T47D (cell line): ENCODE data around the gene EEF2.
"Not testable (repeated sequence)": the region's sequence is repeated elsewhere in the genome, so short reads cannot be mapped to it uniquely, and the experiment has no call there.

Experiments
- DNase-seq, 2 experiments: peaks; one replicate each; pipeline versions ENCODE4 v3.0.0 to v3.0.0-alpha.2; 2011 to 2012; ENCODE audit warnings: low read depth in 1 of 2, low spot score in 1 of 2
- JUND ChIP-seq: IDR thresholded peaks from 2 replicates; pipeline ENCODE4 v1.6.1; 2012; ENCODE audit warnings: low read depth
- in situ Hi-C: cut with HindIII; loops from 2 replicates; pipeline ENCODE4 v1.10.0; 2016; ENCODE audit warnings: low sequenced_read_pairs, low pct_unique_long_range_greater_than_20kb

The EEF2 gene

GRCh38 chr19:3968556-3969434 lies 16.5 kb downstream of the EEF2 start:
- in situ Hi-C loops, result no loop called here
- peak; percentile 76 to 96 for DNase-seq
- TF ChIP-seq JUND, result peak; percentile 85

GRCh38 chr19:3967983-3968382 lies 17.3 kb downstream of the EEF2 start:
- in situ Hi-C loops, result not testable (repeated sequence)

GRCh38 chr19:3966051-3967017 lies 18.9 kb downstream of the EEF2 start:
- in situ Hi-C loops, result no loop called here
- DNase-seq, result no peak
- no peak for TF ChIP-seq JUND

More at GRCh38 chr19:3967983-3968382, 17.3 kb downstream of the EEF2 start:
- DNase-seq, result not testable (repeated sequence)

- DNase-seq, result no peak
- in situ Hi-C loops, result no loop called here
- no peak for TF ChIP-seq JUND
Observed at GRCh38 chr19:3964256-3965194, 20.7 kb downstream of the EEF2 start.

GRCh38 chr19:3963458-3964255 lies 21.6 kb downstream of the EEF2 start:
- no peak for TF ChIP-seq JUND
- in situ Hi-C loops, result no loop called here
- no peak for DNase-seq

- in situ Hi-C loops, result no loop called here
- DNase-seq, result no peak
- TF ChIP-seq JUND, result no peak
Observed at GRCh38 chr19:3961007-3961406, 24.3 kb downstream of the EEF2 start.

GRCh38 chr19:3959766-3960131 lies 25.5 kb downstream of the EEF2 start:
- DNase-seq, result no peak
- no peak for TF ChIP-seq JUND
- in situ Hi-C loops, result no loop called here

GRCh38 chr19:3958836-3959765 lies 26.2 kb downstream of the EEF2 start:
- DNase-seq, result no peak
- in situ Hi-C loops, result no loop called here
- TF ChIP-seq JUND, result no peak

GRCh38 chr19:3955688-3956087 lies 29.6 kb downstream of the EEF2 start:
- TF ChIP-seq JUND, result no peak
- DNase-seq, result no peak
- in situ Hi-C loops, result no loop called here

GRCh38 chr19:3955276-3955675 lies 30.0 kb downstream of the EEF2 start:
- DNase-seq, in situ Hi-C loops: not testable (repeated sequence)
